IPS DF 6.9 (cell line): ENCODE results near the gene TPK1.

Experiments used
- DNase-seq: peaks from one replicate; pipeline ENCODE4 v3.0.0-alpha.2; 2013; ENCODE audit warnings: low read depth, low spot score
- H3K27ac ChIP-seq: one replicate; pipeline ENCODE4 v1.5.1; 2013; ENCODE audit warnings: low read length, control low read depth
- H3K27me3 ChIP-seq: 2 replicates; pipeline ENCODE4 v1.6.1; 2013; ENCODE audit warnings: mild to moderate bottlenecking, low read length; ENCODE audit not compliant: control insufficient read depth, insufficient read depth
- H3K36me3 ChIP-seq: 2 replicates; pipeline ENCODE4 v1.6.1; 2013; ENCODE audit warnings: low read length; ENCODE audit not compliant: control insufficient read depth, insufficient read depth
- H3K4me1 ChIP-seq: 2 replicates; pipeline ENCODE4 v1.6.1; 2013; ENCODE audit warnings: low read length; ENCODE audit not compliant: control insufficient read depth, insufficient read depth
- H3K4me3 ChIP-seq: 2 replicates; pipeline ENCODE4 v1.5.1; 2013; ENCODE audit warnings: mild to moderate bottlenecking, low read length
- H3K9me3 ChIP-seq: 2 replicates; pipeline ENCODE4 v1.6.1; 2013; ENCODE audit warnings: low read length, inconsistent platforms; ENCODE audit not compliant: control insufficient read depth, insufficient read depth
- WGBS: extraction: QIAGEN DNeasy Blood & Tissue Kit; methylation state at CpG from one replicate; pipeline ENCODE4 v1.1.7; 2013; ENCODE audit warnings: mixed read lengths, missing lambda C conversion rate; ENCODE audit not compliant: insufficient read length, insufficient coverage; 5-methylcytosine and 5-hydroxymethylcytosine counted together

TPK1 gene

GRCh38 chr7:144473908-144474307 is 361.9 kb downstream of the TPK1 start:
- H3K4me1 ChIP-seq, result no peaks in the 10 kb centered on the region
- WGBS, result no CpG with 5 or more reads among the region's 1 CpG
- DNase-seq, result no peak
- no peaks in the 10 kb centered on the region for H3K9me3 ChIP-seq
- H3K27ac ChIP-seq, result no peak overlapping the region
- H3K4me3 ChIP-seq, result no peak overlapping the region
- H3K36me3 ChIP-seq, result no peaks in the 10 kb centered on the region
- no peaks in the 10 kb centered on the region for H3K27me3 ChIP-seq

GRCh38 chr7:144470078-144470477 is 365.8 kb downstream of the TPK1 start:
- Histone ChIP-seq H3K27me3 (no peaks in the 10 kb centered on the region), H3K4me1 (no peaks in the 10 kb centered on the region), H3K4me3 (no peak overlapping the region), H3K36me3 (no peaks in the 10 kb centered on the region), H3K9me3 (no peaks in the 10 kb centered on the region), H3K27ac (no peak overlapping the region)
- no peak for DNase-seq

- DNase-seq, result no peak
- Histone ChIP-seq H3K9me3 (no peaks in the 10 kb centered on the region), H3K27me3 (no peaks in the 10 kb centered on the region), H3K4me3 (no peak overlapping the region), H3K27ac (no peak overlapping the region), H3K4me1 (no peaks in the 10 kb centered on the region), H3K36me3 (no peaks in the 10 kb centered on the region)
Measured at GRCh38 chr7:144468990-144469732, 366.7 kb downstream of the TPK1 start.

GRCh38 chr7:144459635-144460034 is 376.2 kb downstream of the TPK1 start:
- Histone ChIP-seq H3K27me3 (no peaks in the 10 kb centered on the region), H3K27ac (no peak overlapping the region), H3K36me3 (no peaks in the 10 kb centered on the region), H3K4me1 (no peaks in the 10 kb centered on the region), H3K4me3 (no peak overlapping the region), H3K9me3 (no peaks in the 10 kb centered on the region)
- no peak for DNase-seq
- no CpG with 5 or more reads among the region's 5 CpGs for WGBS

GRCh38 chr7:144455040-144455404 is 380.8 kb downstream of the TPK1 start:
- no peak overlapping the region for H3K4me3 ChIP-seq
- no CpG with 5 or more reads among the region's 5 CpGs for WGBS
- peaks cover 2% of the 10 kb centered on the region for H3K9me3 ChIP-seq
- no peak overlapping the region for H3K27ac ChIP-seq
- no peaks in the 10 kb centered on the region for H3K36me3 ChIP-seq
- no peaks in the 10 kb centered on the region for H3K27me3 ChIP-seq
- no peaks in the 10 kb centered on the region for H3K4me1 ChIP-seq
- no peak for DNase-seq

GRCh38 chr7:144454256-144455039 is 381.4 kb downstream of the TPK1 start:
- H3K36me3 ChIP-seq, result no peaks in the 10 kb centered on the region
- no peak for DNase-seq
- no peak overlapping the region for H3K4me3 ChIP-seq
- H3K4me1 ChIP-seq, result no peaks in the 10 kb centered on the region
- no peak overlapping the region for H3K27ac ChIP-seq
- H3K27me3 ChIP-seq, result no peaks in the 10 kb centered on the region
- H3K9me3 ChIP-seq, result peaks cover 2% of the 10 kb centered on the region
- WGBS, result no CpG with 5 or more reads among the region's 3 CpGs

GRCh38 chr7:144452064-144452463 is 383.8 kb downstream of the TPK1 start:
- Histone ChIP-seq H3K36me3 (no peaks in the 10 kb centered on the region), H3K9me3 (peaks cover 2% of the 10 kb centered on the region), H3K27ac (no peak overlapping the region), H3K4me1 (no peaks in the 10 kb centered on the region), H3K27me3 (no peaks in the 10 kb centered on the region), H3K4me3 (no peak overlapping the region)
- DNase-seq, result no peak
- WGBS, result no CpG with 5 or more reads among the region's 5 CpGs

- no peaks in the 10 kb centered on the region for H3K9me3 ChIP-seq
- no peak for DNase-seq
- H3K27me3 ChIP-seq, result no peaks in the 10 kb centered on the region
- no peaks in the 10 kb centered on the region for H3K4me1 ChIP-seq
- no peak overlapping the region for H3K27ac ChIP-seq
- no peak overlapping the region for H3K4me3 ChIP-seq
- WGBS, result no CpG with 5 or more reads among the region's 1 CpG
- H3K36me3 ChIP-seq, result no peaks in the 10 kb centered on the region
Measured at GRCh38 chr7:144445590-144445989, 390.3 kb downstream of the TPK1 start.

- no peak overlapping the region for H3K27ac ChIP-seq
- no peaks in the 10 kb centered on the region for H3K36me3 ChIP-seq
- no CpG with 5 or more reads among the region's 5 CpGs for WGBS
- no peaks in the 10 kb centered on the region for H3K27me3 ChIP-seq
- H3K9me3 ChIP-seq, result no peaks in the 10 kb centered on the region
- H3K4me3 ChIP-seq, result no peak overlapping the region
- DNase-seq, result no peak
- H3K4me1 ChIP-seq, result no peaks in the 10 kb centered on the region
Measured at GRCh38 chr7:144439717-144440205, 396.1 kb downstream of the TPK1 start.

- no peaks in the 10 kb centered on the region for H3K27me3 ChIP-seq
- H3K4me3 ChIP-seq, result no peak overlapping the region
- DNase-seq, result no peak
- H3K4me1 ChIP-seq, result no peaks in the 10 kb centered on the region
- H3K9me3 ChIP-seq, result no peaks in the 10 kb centered on the region
- H3K27ac ChIP-seq, result no peak overlapping the region
- H3K36me3 ChIP-seq, result no peaks in the 10 kb centered on the region
- no CpG with 5 or more reads among the region's 3 CpGs for WGBS
Measured at GRCh38 chr7:144438759-144439158, 397.1 kb downstream of the TPK1 start.
